ENCODE measurements around the gene JPH2. TPM values are rescaled to one million over a fixed set of nuclear protein-coding genes. Genes with fewer than 3 reads are reported as not detected.

The JPH2 gene
- total RNA-seq, 1 donor from 2014 or later, result 2.9 TPM

DNA sequence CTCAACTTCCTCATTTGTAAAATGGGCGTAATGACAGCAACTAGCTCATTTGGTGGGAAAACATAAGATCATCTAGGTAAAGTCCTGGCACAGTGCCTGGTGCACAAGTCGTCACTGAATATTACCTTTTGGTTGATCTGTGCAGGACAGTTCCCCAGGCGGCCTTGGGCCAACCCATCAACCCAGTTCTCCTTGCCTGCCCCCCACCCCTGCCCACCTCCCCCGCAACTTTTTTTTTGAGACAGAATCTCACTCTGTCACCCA is 99.2 kb downstream of the JPH2 start:
- H3K4me3 ChIP-seq (ENCODE audit: low read depth, low read length), result no peak overlapping the region
- TF ChIP-seq CTCF (conservative IDR thresholded peaks at IDR 0.05; ENCODE audit: low read depth, low read length), result no peak
- DNase-seq (ENCODE audit: low read depth), result no peak

GRCh38 chr20:44087051-44087856 is 99.7 kb downstream of the JPH2 start:
- DNase-seq (ENCODE audit: low read depth), result no peak
- TF ChIP-seq CTCF (conservative IDR thresholded peaks at IDR 0.05; ENCODE audit: low read depth, low read length), result no peak
- H3K4me3 ChIP-seq (ENCODE audit: low read depth, low read length), result no peak overlapping the region

DNA sequence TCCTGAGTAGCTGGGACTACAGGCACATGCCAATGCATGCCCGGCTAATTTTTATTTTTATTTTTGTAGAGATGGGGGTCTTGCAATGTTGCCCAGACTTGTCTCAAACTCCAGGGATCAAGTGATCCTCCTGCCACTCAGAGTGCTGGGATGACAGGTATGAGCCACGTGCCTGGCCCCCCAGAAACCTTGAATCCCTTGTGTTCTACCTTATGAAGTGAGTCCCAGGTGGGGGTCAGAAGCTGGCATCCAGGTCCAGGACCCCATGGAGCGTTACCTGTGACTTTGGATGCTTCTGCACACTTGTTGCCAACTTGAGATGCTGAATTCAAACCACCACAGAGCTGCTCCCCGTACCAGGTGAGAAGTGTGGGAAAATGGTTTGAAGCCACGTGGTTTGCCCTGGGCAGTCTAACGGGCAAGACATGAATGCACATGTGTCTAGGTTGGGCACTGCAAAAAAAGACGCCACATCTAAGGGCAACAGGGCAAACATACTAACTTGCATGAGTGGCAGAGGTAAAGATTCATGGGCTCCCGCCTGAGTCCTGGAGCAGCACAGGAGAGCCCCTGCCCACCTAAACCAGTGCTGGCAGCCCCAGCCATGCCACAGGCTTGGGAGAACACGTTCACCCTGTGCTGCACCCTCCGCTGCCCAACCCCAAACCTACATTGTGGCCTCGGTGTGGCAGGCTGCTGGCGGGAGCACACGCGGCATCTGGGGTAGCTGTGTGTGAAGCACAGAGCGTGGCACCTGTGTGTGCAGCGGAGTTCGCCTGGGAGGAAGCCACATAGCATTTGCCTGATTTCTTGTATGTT is 101.2 kb downstream of the JPH2 start:
- TF ChIP-seq CTCF (conservative IDR thresholded peaks at IDR 0.05; ENCODE audit: low read depth, low read length), result no peak
- DNase-seq (ENCODE audit: low read depth), result no peak
- H3K4me3 ChIP-seq (ENCODE audit: low read depth, low read length), result no peak overlapping the region

DNA sequence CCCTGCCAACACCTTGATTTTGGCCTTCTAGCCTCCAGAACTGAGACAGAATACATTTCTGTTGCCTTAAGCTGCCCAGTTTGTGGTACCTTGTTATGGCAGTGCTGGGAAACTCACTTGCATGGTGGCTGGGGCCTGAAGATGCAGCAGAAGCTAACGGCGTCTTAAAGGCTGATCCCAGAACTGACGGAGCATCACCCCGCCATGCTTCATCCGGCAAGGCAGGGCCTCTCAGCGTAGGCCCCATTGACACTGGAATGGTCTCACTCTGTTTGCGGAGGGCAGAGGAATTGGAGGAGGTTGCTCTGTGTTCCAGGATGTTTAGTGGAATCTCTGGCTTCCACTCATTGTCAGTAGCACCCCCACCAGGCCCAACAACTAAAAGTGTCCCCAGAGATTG is 102.1 kb downstream of the JPH2 start:
- TF ChIP-seq CTCF (conservative IDR thresholded peaks at IDR 0.05; ENCODE audit: low read depth, low read length), result no peak
- H3K4me3 ChIP-seq (ENCODE audit: low read depth, low read length), result no peak overlapping the region

GRCh38 chr20:44084439-44084838 is 102.5 kb downstream of the JPH2 start:
- no peak for TF ChIP-seq CTCF (conservative IDR thresholded peaks at IDR 0.05; ENCODE audit: low read depth, low read length)
- DNase-seq (ENCODE audit: low read depth), result no peak

More for the DNA sequence above, 102.1 kb downstream of the JPH2 start:
- DNase-seq (ENCODE audit: low read depth), result no peak

DNA sequence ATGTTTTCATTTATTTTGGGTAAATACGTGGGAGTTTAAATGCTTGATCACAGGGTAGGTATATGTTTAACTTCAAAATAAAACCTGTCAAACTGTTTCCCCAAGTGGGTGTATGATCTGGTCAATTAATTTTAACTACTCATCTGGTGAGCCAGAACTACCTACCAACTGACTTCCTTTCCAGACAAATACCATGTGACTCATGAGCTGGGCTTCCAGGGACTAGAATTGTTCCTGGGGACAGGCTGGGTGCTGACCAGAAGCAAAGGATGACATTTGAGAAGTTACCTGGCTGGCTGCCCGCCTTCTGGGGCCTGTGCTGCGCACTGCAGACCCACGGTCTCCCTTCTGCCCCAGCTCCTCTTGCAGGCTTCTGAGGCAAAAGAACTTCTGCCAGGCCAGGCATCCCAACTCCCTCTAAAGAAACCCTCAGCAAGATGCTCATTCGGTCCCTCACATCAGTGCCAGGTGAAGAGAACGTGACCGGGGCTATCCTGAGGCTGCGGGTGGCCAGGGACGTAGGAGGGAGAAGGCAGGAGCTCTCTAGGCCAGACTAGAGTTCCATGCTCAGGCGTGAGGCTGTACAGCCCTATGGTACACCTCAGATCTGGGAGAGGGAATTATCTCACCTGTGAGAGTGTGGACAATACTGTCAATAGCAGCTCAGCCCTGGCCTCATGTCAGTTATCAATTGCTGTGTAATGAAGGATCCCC is 103.6 kb downstream of the JPH2 start:
- no peak overlapping the region for H3K4me3 ChIP-seq (ENCODE audit: low read depth, low read length)
- TF ChIP-seq CTCF (conservative IDR thresholded peaks at IDR 0.05; ENCODE audit: low read depth, low read length), result no peak
- peak; percentile 54 for DNase-seq (ENCODE audit: low read depth)

More at GRCh38 chr20:44084439-44084838, 102.5 kb downstream of the JPH2 start:
- H3K4me3 ChIP-seq (ENCODE audit: low read depth, low read length), result no peak overlapping the region
